Ovary (tissue), 3 donors: ENCODE results near the gene SLC25A4.

Experiments used
- EP300 ChIP-seq: sonication (generic); formaldehyde crosslinking; IDR thresholded peaks from one replicate; pipeline ENCODE4 v1.6.1; 2017; ENCODE audit warnings: antibody characterized with exemption
- POLR2A ChIP-seq: fragments of 450-650 bp; IDR thresholded peaks from one replicate; pipeline ENCODE4 v1.6.1; 2017; ENCODE audit warnings: antibody characterized with exemption, mild to moderate bottlenecking, moderate library complexity
- TF ChIP-seq, protein P1 (sequence below), 3 donors: fragments of 450-650 bp in 2 of 3; fragments of 200-600 bp in 1 of 3; IDR thresholded peaks; one replicate each; pipeline versions ENCODE4 v1.5.1 to v1.8.0; 2016 to 2022; ENCODE audit warnings: antibody characterized with exemption in 3 of 3, mild to moderate bottlenecking in 1 of 3
- donor health status: DM: no; HTN: no; CAD: no.

DNA sequence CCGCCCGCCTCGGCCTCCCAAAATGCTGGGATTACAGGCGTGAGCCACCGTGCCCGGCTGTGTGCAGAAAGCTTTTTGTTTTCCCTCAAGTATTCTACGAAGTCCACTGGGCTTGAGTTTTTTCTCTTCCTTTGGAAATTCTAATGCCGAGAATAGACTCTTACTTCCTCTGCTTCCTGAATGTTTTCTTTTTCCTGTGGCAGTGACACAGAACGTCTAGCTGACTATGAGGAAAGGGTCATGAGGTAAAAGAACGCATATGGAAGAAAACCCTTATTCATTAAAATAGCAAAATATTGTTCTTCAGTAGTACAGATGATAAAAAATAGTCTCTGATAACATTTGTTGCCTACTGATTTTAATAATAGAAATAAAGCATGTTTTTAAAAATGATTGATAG is 4.9 kb upstream of the SLC25A4 start:
- TF ChIP-seq, protein P1, sequence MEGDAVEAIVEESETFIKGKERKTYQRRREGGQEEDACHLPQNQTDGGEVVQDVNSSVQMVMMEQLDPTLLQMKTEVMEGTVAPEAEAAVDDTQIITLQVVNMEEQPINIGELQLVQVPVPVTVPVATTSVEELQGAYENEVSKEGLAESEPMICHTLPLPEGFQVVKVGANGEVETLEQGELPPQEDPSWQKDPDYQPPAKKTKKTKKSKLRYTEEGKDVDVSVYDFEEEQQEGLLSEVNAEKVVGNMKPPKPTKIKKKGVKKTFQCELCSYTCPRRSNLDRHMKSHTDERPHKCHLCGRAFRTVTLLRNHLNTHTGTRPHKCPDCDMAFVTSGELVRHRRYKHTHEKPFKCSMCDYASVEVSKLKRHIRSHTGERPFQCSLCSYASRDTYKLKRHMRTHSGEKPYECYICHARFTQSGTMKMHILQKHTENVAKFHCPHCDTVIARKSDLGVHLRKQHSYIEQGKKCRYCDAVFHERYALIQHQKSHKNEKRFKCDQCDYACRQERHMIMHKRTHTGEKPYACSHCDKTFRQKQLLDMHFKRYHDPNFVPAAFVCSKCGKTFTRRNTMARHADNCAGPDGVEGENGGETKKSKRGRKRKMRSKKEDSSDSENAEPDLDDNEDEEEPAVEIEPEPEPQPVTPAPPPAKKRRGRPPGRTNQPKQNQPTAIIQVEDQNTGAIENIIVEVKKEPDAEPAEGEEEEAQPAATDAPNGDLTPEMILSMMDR (IDR thresholded peaks at IDR 0.05), result no peak
- TF ChIP-seq POLR2A, result no peak
- TF ChIP-seq EP300, result no peak
